ENCODE results near the gene LTC4S.

LTC4S gene

GRCh38 chr5:179802207-179802883 is 8.6 kb downstream of the LTC4S start:
- Histone ChIP-seq H3K4me3 (ENCODE audit: control insufficient read depth in 1 of 7, extremely low read depth in 1 of 7, insufficient read depth in 4 of 7, low read depth in 2 of 7, low read length in 6 of 7) (no peak overlapping the region), H3K36me3 (ENCODE audit: control insufficient read depth in 4 of 4, insufficient read depth in 4 of 4, low read length in 3 of 4) (peaks cover 11 to 41% (median 34%) of the 10 kb centered on the region in 4 experiments), H3K27ac (ENCODE audit: insufficient read depth in 1 of 2, low read depth in 1 of 2, low read length in 2 of 2, poor library complexity in 1 of 2, severe bottlenecking in 2 of 2) (no peak overlapping the region), H3K27me3 (replicated peaks in 2 of 5; ENCODE audit: control insufficient read depth in 4 of 5, insufficient read depth in 5 of 5, low read length in 4 of 5) (no peaks in the 10 kb centered on the region), H3K4me1 (ENCODE audit: control extremely low read depth in 1 of 4, control insufficient read depth in 4 of 4, insufficient read depth in 4 of 4, low read length in 3 of 4) (peaks cover 4 to 44% (median 42%) of the 10 kb centered on the region in 4 experiments), H3K9me3 (ENCODE audit: control extremely low read depth in 1 of 5, control insufficient read depth in 4 of 5, insufficient read depth in 2 of 5, low read depth in 1 of 5, low read length in 4 of 5) (no peaks in the 10 kb centered on the region)
- POLR2A ChIA-PET = interaction anchor here (0.9 to 9.1 kb wide), 3 partner anchors 17 to 36 kb away, joined by 3 to 131 read pairs (median 3); partner anchors contain the start of gene SQSTM1
- CTCF ChIA-PET = interaction anchor here (0.7 to 5.2 kb wide), 20 partner anchors 9 to 99 kb away, joined by 3 to 124 read pairs (median 6); partner anchors contain the start of genes LTC4S, MAML1 and SQSTM1
- 96% methylated on average over 19 of the region's 19 CpGs for WGBS (ENCODE audit: insufficient coverage)
- DNase-seq = no peak

GRCh38 chr5:179802950-179803562 is 9.3 kb downstream of the LTC4S start:
- Histone ChIP-seq H3K27me3 (replicated peaks in 2 of 5; ENCODE audit: control insufficient read depth in 4 of 5, insufficient read depth in 5 of 5, low read length in 4 of 5) (no peaks in the 10 kb centered on the region), H3K36me3 (ENCODE audit: control insufficient read depth in 4 of 4, insufficient read depth in 4 of 4, low read length in 3 of 4) (peaks cover 11 to 39% (median 29%) of the 10 kb centered on the region in 4 experiments), H3K27ac (ENCODE audit: insufficient read depth in 1 of 2, low read depth in 1 of 2, low read length in 2 of 2, poor library complexity in 1 of 2, severe bottlenecking in 2 of 2) (peak overlapping the region in 1 of 2 experiments; percentile 25), H3K9me3 (ENCODE audit: control extremely low read depth in 1 of 5, control insufficient read depth in 4 of 5, insufficient read depth in 2 of 5, low read depth in 1 of 5, low read length in 4 of 5) (no peaks in the 10 kb centered on the region), H3K4me3 (ENCODE audit: control insufficient read depth in 1 of 7, extremely low read depth in 1 of 7, insufficient read depth in 4 of 7, low read depth in 2 of 7, low read length in 6 of 7) (peak overlapping the region in 2 of 7 experiments; percentile 19 to 42), H3K4me1 (ENCODE audit: control extremely low read depth in 1 of 4, control insufficient read depth in 4 of 4, insufficient read depth in 4 of 4, low read length in 3 of 4) (peaks cover 4 to 48% (median 42%) of the 10 kb centered on the region in 4 experiments)
- WGBS (ENCODE audit: insufficient coverage) = 68% methylated on average over 3 of the region's 11 CpGs
- ChIA-PET POLR2A (interaction anchor here (1.0 to 9.1 kb wide), 4 partner anchors 17 to 33 kb away, joined by 3 to 131 read pairs (median 7); partner anchors contain the start of gene SQSTM1), CTCF (interaction anchor here (1.2 to 5.2 kb wide), 8 partner anchors 10 to 61 kb away, joined by 3 to 124 read pairs (median 24); partner anchors contain the start of genes LTC4S and SQSTM1)
- DNase-seq = peak in 1 of 3 donors; percentile 31

- Histone ChIP-seq H3K4me1 (ENCODE audit: control extremely low read depth in 1 of 4, control insufficient read depth in 4 of 4, insufficient read depth in 4 of 4, low read length in 3 of 4) (peaks cover 4 to 49% (median 42%) of the 10 kb centered on the region in 4 experiments), H3K9me3 (ENCODE audit: control extremely low read depth in 1 of 5, control insufficient read depth in 4 of 5, insufficient read depth in 2 of 5, low read depth in 1 of 5, low read length in 4 of 5) (no peaks in the 10 kb centered on the region), H3K4me3 (ENCODE audit: control insufficient read depth in 1 of 7, extremely low read depth in 1 of 7, insufficient read depth in 4 of 7, low read depth in 2 of 7, low read length in 6 of 7) (peak overlapping the region in 5 of 7 experiments; percentile 12 to 83 (median 75)), H3K27me3 (replicated peaks in 2 of 5; ENCODE audit: control insufficient read depth in 4 of 5, insufficient read depth in 5 of 5, low read length in 4 of 5) (no peaks in the 10 kb centered on the region), H3K36me3 (ENCODE audit: control insufficient read depth in 4 of 4, insufficient read depth in 4 of 4, low read length in 3 of 4) (peaks cover 9 to 30% (median 22%) of the 10 kb centered on the region in 4 experiments), H3K27ac (ENCODE audit: insufficient read depth in 1 of 2, low read depth in 1 of 2, low read length in 2 of 2, poor library complexity in 1 of 2, severe bottlenecking in 2 of 2) (peak overlapping the region; percentile 62 to 64)
- peak; percentile 63 to 88 (median 82) for DNase-seq
- ChIA-PET POLR2A (interaction anchor here (0.6 to 9.1 kb wide), 6 partner anchors 12 to 32 kb away, joined by 3 to 131 read pairs (median 4); partner anchors contain the start of gene SQSTM1), CTCF (interaction anchor here (0.7 to 5.2 kb wide), 7 partner anchors 9 to 60 kb away, joined by 3 to 124 read pairs (median 19); partner anchors contain the start of genes LTC4S and SQSTM1)
- WGBS (ENCODE audit: insufficient coverage) = 30% methylated on average over 12 of the region's 18 CpGs
Observed at GRCh38 chr5:179803651-179804554, 10.1 kb downstream of the LTC4S start.

GRCh38 chr5:179804555-179804947 is 10.8 kb downstream of the LTC4S start:
- peak overlapping the region in 6 of 7 experiments; percentile 19 to 83 (median 75) for H3K4me3 ChIP-seq (ENCODE audit: control insufficient read depth in 1 of 7, extremely low read depth in 1 of 7, insufficient read depth in 4 of 7, low read depth in 2 of 7, low read length in 6 of 7)
- POLR2A ChIA-PET = interaction anchor here (1.3 to 9.1 kb wide), 2 partner anchors 15 to 32 kb away, joined by 4 to 131 read pairs; partner anchors contain the start of gene SQSTM1
- DNase-seq = no peak
- CTCF ChIA-PET = interaction anchor here (1.0 to 5.2 kb wide), 4 partner anchors 8 to 34 kb away, joined by 4 to 124 read pairs (median 36); partner anchors contain the start of gene SQSTM1
- no peaks in the 10 kb centered on the region for H3K27me3 ChIP-seq (replicated peaks in 2 of 5; ENCODE audit: control insufficient read depth in 4 of 5, insufficient read depth in 5 of 5, low read length in 4 of 5)
- peaks cover 4 to 24% (median 15%) of the 10 kb centered on the region in 4 experiments for H3K36me3 ChIP-seq (ENCODE audit: control insufficient read depth in 4 of 4, insufficient read depth in 4 of 4, low read length in 3 of 4)
- no peaks in the 10 kb centered on the region for H3K9me3 ChIP-seq (ENCODE audit: control extremely low read depth in 1 of 5, control insufficient read depth in 4 of 5, insufficient read depth in 2 of 5, low read depth in 1 of 5, low read length in 4 of 5)
- peak overlapping the region in 1 of 2 experiments; percentile 62 for H3K27ac ChIP-seq (ENCODE audit: insufficient read depth in 1 of 2, low read depth in 1 of 2, low read length in 2 of 2, poor library complexity in 1 of 2, severe bottlenecking in 2 of 2)
- peaks cover 4 to 49% (median 42%) of the 10 kb centered on the region in 4 experiments for H3K4me1 ChIP-seq (ENCODE audit: control extremely low read depth in 1 of 4, control insufficient read depth in 4 of 4, insufficient read depth in 4 of 4, low read length in 3 of 4)
- 86% methylated on average over 8 of the region's 8 CpGs for WGBS (ENCODE audit: insufficient coverage)

GRCh38 chr5:179805070-179805528 is 11.3 kb downstream of the LTC4S start:
- Histone ChIP-seq H3K27me3 (replicated peaks in 2 of 5; ENCODE audit: control insufficient read depth in 4 of 5, insufficient read depth in 5 of 5, low read length in 4 of 5) (no peaks in the 10 kb centered on the region), H3K9me3 (ENCODE audit: control extremely low read depth in 1 of 5, control insufficient read depth in 4 of 5, insufficient read depth in 2 of 5, low read depth in 1 of 5, low read length in 4 of 5) (no peaks in the 10 kb centered on the region), H3K4me3 (ENCODE audit: control insufficient read depth in 1 of 7, extremely low read depth in 1 of 7, insufficient read depth in 4 of 7, low read depth in 2 of 7, low read length in 6 of 7) (peak overlapping the region in 6 of 7 experiments; percentile 65 to 83 (median 75)), H3K4me1 (ENCODE audit: control extremely low read depth in 1 of 4, control insufficient read depth in 4 of 4, insufficient read depth in 4 of 4, low read length in 3 of 4) (peaks cover 4 to 49% (median 42%) of the 10 kb centered on the region in 4 experiments), H3K36me3 (ENCODE audit: control insufficient read depth in 4 of 4, insufficient read depth in 4 of 4, low read length in 3 of 4) (peaks cover 0 to 18% (median 10%) of the 10 kb centered on the region in 4 experiments), H3K27ac (ENCODE audit: insufficient read depth in 1 of 2, low read depth in 1 of 2, low read length in 2 of 2, poor library complexity in 1 of 2, severe bottlenecking in 2 of 2) (peak overlapping the region in 1 of 2 experiments; percentile 64)
- WGBS (ENCODE audit: insufficient coverage) = 62% methylated on average over 9 of the region's 9 CpGs
- ChIA-PET CTCF (interaction anchor here (0.9 to 1.5 kb wide), 2 partner anchors 10 to 14 kb away, joined by 4 read pairs; no protein-coding TSS in a partner anchor), POLR2A (interaction anchor here (0.7 to 9.1 kb wide), 3 partner anchors 8 to 20 kb away, joined by 3 to 131 read pairs (median 4); partner anchors contain the start of gene SQSTM1)
- DNase-seq = no peak
